HG03039 (cell line): ENCODE results near the gene SALL1.

ENCODE experiments used
- ATAC-seq: cut with Tn5 transposase; IDR thresholded peaks from one replicate; pipeline ENCODE4 v1.9.1; 2021; ENCODE audit warnings: mild to moderate bottlenecking, moderate library complexity; ENCODE audit not compliant: unreplicated experiment

Gene SALL1

GRCh38 chr16:51143196-51143977 lies 7.7 kb downstream of the SALL1 start:
- no peak for ATAC-seq

- no peak for ATAC-seq
Observed at GRCh38 chr16:51141541-51141940, 9.5 kb downstream of the SALL1 start.

GRCh38 chr16:51141106-51141505 lies 10.0 kb downstream of the SALL1 start:
- no peak for ATAC-seq

- ATAC-seq: no peak
Observed at GRCh38 chr16:51140112-51140511, 11.0 kb downstream of the SALL1 start.

GRCh38 chr16:51139568-51139967 lies 11.5 kb downstream of the SALL1 start:
- ATAC-seq: no peak

DNA sequence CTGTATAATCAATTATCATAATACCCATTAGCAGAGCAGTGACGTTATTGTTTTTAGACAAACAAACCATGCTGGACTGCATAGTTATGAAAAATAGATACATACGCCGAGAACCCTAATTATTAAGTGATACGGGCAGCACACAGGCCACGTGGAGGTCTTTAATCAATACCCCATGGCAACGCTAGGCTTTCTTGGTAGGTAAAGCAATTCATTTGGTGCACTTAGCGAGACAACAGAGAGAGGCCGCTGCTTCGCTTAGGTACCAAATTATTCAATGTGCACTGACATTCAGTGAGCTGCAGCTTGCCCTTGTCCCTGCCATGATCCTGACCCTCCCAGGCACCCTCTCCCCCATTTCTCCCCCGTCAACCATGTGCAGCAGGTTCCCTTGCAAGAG lies 12.9 kb downstream of the SALL1 start:
- no peak for ATAC-seq

DNA sequence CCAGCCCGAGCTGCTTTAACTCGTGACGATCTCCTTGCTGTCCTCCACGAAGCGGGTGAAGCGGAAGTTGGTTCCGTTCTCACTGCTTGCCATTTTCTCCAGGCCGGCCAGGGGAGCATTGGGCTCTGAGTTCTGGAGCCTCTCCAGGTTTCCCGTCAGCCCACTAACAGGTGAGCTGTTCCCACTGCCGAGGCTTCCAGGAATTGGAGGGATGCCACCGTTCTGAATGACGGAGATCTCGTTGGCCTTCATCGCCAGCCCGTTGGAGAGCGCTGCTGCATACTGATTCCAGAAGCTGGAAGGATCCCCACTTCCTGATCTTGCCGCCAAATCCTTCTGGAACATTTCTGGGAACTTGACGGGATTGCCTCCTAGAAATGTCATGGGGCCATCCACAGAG lies 14.0 kb downstream of the SALL1 start:
- ATAC-seq: no peak

DNA sequence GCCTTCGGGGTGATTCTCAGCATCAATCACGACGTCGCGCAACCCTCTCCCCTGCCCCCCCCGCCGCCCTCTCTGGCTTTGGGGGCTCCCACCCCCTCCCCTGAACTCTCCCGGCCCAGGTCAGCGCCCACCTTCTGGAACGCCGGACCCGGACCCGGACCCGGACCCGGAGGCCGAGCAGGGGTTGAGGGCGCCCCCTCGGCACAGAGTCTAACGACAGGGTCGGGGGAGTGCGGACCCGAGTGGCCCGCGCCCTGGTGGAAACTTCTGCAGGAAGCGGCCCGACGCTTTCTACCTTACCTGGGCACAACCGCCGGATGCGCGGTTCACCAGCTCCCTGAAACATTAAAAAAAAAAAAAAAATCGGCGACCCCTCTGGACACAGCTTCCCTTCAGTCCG lies 16.2 kb downstream of the SALL1 start:
- ATAC-seq: no peak

- ATAC-seq: no peak
Observed at GRCh38 chr16:51134269-51134812, 16.7 kb downstream of the SALL1 start.

- no peak for ATAC-seq
Observed at GRCh38 chr16:51133688-51134087, 17.4 kb downstream of the SALL1 start.

- ATAC-seq: no peak
Observed at GRCh38 chr16:51133183-51133582, 17.9 kb downstream of the SALL1 start.

DNA sequence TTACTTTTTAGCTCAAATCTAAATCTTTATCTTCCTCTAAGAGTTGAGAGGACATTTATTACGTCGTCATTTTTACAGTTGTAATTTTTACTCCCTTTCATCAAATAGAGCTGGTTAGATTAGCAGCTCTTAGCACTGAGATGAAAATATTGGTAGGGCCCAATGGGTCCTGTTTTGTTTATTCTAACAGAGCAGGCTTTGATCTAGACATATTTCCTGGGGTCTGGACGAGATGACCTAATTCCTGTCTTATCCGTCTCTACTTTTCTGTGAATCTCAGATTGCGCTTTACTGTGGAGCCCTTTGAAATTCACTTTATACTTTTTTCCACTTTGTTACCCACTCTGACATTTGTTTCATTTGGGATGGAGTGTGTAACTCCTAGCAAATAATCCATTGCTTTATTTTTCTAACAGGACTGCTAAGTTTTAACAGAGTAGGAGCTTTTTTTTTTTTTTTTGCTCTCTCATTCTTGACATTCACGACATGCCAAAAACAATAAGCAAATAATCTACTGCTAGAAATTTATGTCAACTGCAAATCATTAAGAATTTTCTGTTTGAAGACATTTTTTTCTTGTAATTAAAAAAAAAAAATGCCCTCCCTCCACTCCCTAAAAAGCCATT lies 18.5 kb downstream of the SALL1 start:
- no peak for ATAC-seq

GRCh38 chr16:51131619-51132018 lies 19.5 kb downstream of the SALL1 start:
- ATAC-seq: no peak

DNA sequence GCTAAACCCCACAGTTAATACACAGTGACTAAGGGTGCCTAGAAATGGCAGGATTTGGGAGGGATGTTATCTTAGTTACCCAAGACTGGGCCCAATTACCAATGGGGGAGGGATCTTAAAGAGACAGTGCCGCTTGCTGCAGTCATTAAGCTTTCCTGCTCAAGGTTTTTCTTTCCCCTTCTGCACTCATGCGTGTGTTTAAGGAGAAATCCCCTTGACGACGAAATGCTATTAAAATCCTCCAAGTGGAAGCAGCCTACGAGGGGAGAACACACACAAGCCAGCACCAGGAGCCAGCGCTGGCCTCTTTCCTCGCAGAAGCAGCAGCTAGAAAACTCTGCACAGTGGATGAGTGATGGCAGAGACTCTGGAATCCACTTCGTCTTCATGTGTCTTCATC lies 22.0 kb downstream of the SALL1 start:
- no peak for ATAC-seq

GRCh38 chr16:51125992-51126391 lies 25.1 kb downstream of the SALL1 start:
- ATAC-seq: no peak

DNA sequence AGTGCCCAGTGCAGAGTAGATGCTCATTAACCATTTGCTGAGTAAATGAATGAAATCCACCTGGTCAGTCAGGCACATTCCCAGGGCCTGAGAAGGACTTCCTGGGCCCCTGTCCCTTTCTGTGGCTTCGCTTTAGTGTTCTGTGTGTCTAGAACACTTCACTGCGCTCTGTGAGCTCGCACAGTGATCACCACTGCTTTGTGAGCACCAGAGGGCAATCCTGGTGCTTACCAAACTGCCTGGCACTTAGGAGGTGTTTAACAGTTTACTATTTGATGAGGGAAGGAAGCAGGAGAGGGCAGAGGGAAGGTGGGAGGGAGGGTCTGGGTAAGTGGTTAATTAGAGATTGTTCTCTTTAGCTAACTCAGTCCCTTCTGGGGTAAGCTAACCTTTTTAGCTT lies 26.2 kb downstream of the SALL1 start:
- ATAC-seq: no peak

GRCh38 chr16:51121850-51122249 lies 29.2 kb downstream of the SALL1 start:
- no peak for ATAC-seq

- no peak for ATAC-seq
Observed at GRCh38 chr16:51120730-51121347, 30.2 kb downstream of the SALL1 start.

GRCh38 chr16:51119973-51120729 lies 30.9 kb downstream of the SALL1 start:
- no peak for ATAC-seq

DNA sequence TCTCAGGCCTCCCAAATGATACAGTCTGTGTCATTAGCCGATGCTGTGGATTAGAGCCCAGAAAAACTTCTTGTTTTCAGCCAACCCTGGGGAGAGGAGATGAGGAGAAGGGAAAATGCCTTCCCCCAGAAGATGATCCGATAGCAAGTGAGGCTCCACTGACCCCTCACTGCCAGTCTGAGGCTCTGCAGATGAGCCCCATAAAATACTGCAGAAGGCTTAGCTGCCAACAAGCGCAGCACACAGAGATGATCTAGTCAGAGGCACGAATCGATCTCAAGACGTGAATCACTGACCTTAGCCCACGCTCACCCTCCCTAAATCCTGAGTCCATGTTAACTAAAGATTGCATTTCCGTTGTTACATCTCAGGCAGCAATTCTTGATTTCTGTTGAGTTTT lies 31.5 kb downstream of the SALL1 start:
- ATAC-seq: no peak

- no peak for ATAC-seq
Observed at GRCh38 chr16:51116353-51116752, 34.7 kb downstream of the SALL1 start.
